IMR-90 (cell line): ENCODE results near the gene OR5AS1.
"Not testable (repeated sequence)": the region's sequence is repeated elsewhere in the genome, so short reads cannot be mapped to it uniquely, and the experiment has no call there.

Experiments
- BHLHE40 ChIP-seq: fragments of 150-350 bp; IDR thresholded peaks from 2 replicates; pipeline ENCODE4 v1.6.1; 2016; ENCODE audit warnings: mild to moderate bottlenecking, low read depth, low read length
- CEBPB ChIP-seq: IDR thresholded peaks from 2 replicates; pipeline ENCODE4 v1.6.1; 2012; ENCODE audit warnings: low read depth, low read length, improper control_type of control experiment
- CHD1 ChIP-seq: IDR thresholded peaks from 2 replicates; pipeline ENCODE4 v1.6.1; 2012; ENCODE audit warnings: low read depth, low read length, improper control_type of control experiment
- CTCF ChIP-seq: conservative IDR thresholded peaks from 2 replicates; pipeline ENCODE4 v1.5.1; 2012; ENCODE audit warnings: mild to moderate bottlenecking, low read depth, low read length, improper control_type of control experiment
- ELK1 ChIP-seq: fragments of 150-350 bp; IDR thresholded peaks from 2 replicates; pipeline ENCODE4 v1.6.1; 2016; ENCODE audit warnings: low read depth, mild to moderate bottlenecking, low read length, moderate library complexity, borderline replicate concordance
- FOS ChIP-seq: fragments of 150-350 bp; IDR thresholded peaks from 2 replicates; pipeline ENCODE4 v1.6.1; 2016; ENCODE audit warnings: low read depth, low read length
- MAZ ChIP-seq: IDR thresholded peaks from 2 replicates; pipeline ENCODE4 v1.6.1; 2012; ENCODE audit warnings: low read depth, mild to moderate bottlenecking, low read length, improper control_type of control experiment, moderate library complexity, borderline replicate concordance
- MXI1 ChIP-seq: IDR thresholded peaks from 2 replicates; pipeline ENCODE4 v1.6.1; 2012; ENCODE audit warnings: low read depth, mild to moderate bottlenecking, low read length, moderate library complexity, borderline replicate concordance
- POLR2A ChIP-seq: IDR thresholded peaks from 2 replicates; pipeline ENCODE4 v1.6.1; 2012; ENCODE audit warnings: mild to moderate bottlenecking, low read depth, low read length
- RAD21 ChIP-seq: IDR thresholded peaks from 2 replicates; pipeline ENCODE4 v1.6.1; 2012; ENCODE audit warnings: low read length, improper control_type of control experiment
- RCOR1 ChIP-seq: IDR thresholded peaks from 2 replicates; pipeline ENCODE4 v1.6.1; 2012; ENCODE audit warnings: mild to moderate bottlenecking, low read length, improper control_type of control experiment; ENCODE audit not compliant: insufficient replicate concordance
- RFX5 ChIP-seq: IDR thresholded peaks from 2 replicates; pipeline ENCODE4 v1.8.0; 2012; ENCODE audit warnings: low read depth, mild to moderate bottlenecking, low read length, moderate library complexity
- SMC3 ChIP-seq: fragments of 150-350 bp; IDR thresholded peaks from 2 replicates; pipeline ENCODE4 v1.6.1; 2016; ENCODE audit warnings: low read depth, mild to moderate bottlenecking, antibody characterized with exemption, low read length, moderate library complexity
- TF ChIP-seq, protein P1 (sequence below): fragments of 150-350 bp; IDR thresholded peaks from 2 replicates; pipeline ENCODE4 v1.6.1; 2017; ENCODE audit warnings: mild to moderate bottlenecking, antibody characterized with exemption, low read length, low read depth

DNA sequence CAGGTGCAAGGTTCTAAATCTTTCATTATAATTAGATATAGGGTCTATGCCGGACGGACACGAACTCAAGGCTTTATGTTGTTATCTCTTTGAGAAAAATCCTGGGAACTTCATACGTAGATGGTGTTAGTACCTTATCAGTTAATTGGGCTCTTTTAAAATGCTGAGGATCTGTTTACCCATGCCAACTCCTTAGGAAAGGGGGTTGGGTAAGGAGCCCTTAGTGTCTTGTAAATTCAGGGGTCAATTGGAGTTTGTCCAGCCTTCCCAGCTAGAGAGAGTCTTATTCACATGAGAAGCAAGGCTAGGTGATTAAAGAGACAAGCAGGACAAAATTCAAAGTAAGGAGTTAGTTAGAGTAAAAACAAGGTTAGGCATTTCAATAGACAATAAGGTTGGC lies 28.9 kb downstream of the OR5AS1 start:
- not testable (repeated sequence) for TF ChIP-seq CTCF, POLR2A, CEBPB, BHLHE40, RFX5, FOS, MXI1, MAZ, ELK1, RAD21, CHD1, SMC3, RCOR1
- TF ChIP-seq, protein P1, sequence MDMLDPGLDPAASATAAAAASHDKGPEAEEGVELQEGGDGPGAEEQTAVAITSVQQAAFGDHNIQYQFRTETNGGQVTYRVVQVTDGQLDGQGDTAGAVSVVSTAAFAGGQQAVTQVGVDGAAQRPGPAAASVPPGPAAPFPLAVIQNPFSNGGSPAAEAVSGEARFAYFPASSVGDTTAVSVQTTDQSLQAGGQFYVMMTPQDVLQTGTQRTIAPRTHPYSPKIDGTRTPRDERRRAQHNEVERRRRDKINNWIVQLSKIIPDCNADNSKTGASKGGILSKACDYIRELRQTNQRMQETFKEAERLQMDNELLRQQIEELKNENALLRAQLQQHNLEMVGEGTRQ = not testable (repeated sequence)
